ENCODE results near the gene SPON2. TPM values are rescaled to one million over a fixed set of nuclear protein-coding genes. Genes with fewer than 3 reads are reported as not detected.

SPON2 gene
- total RNA-seq, 1 experiment from 2014 or later: 1.8 TPM

DNA sequence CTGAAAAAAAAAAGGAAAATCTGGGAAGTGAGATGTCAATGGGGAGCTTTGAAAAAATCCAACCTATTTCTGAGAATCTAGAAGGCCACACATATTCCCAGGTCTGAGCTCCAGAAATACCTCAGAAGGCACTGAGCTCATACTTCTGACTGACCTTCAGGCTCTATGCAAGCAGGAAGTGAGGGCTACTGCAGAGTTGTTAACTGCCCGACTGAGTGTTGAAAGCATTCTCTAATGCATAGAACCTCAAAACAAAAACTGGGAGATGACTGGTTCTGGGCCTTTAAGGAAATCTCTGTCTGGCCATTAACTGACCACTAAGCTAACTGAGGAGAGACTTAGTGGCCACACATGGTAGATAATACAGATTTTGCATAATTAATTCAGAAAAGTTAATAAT, 7.6 kb upstream of the SPON2 start:
- intact Hi-C loops (cut with micrococcal nuclease; ENCODE audit: unreplicated experiment): no loop called here
- TF ChIP-seq, protein P1, sequence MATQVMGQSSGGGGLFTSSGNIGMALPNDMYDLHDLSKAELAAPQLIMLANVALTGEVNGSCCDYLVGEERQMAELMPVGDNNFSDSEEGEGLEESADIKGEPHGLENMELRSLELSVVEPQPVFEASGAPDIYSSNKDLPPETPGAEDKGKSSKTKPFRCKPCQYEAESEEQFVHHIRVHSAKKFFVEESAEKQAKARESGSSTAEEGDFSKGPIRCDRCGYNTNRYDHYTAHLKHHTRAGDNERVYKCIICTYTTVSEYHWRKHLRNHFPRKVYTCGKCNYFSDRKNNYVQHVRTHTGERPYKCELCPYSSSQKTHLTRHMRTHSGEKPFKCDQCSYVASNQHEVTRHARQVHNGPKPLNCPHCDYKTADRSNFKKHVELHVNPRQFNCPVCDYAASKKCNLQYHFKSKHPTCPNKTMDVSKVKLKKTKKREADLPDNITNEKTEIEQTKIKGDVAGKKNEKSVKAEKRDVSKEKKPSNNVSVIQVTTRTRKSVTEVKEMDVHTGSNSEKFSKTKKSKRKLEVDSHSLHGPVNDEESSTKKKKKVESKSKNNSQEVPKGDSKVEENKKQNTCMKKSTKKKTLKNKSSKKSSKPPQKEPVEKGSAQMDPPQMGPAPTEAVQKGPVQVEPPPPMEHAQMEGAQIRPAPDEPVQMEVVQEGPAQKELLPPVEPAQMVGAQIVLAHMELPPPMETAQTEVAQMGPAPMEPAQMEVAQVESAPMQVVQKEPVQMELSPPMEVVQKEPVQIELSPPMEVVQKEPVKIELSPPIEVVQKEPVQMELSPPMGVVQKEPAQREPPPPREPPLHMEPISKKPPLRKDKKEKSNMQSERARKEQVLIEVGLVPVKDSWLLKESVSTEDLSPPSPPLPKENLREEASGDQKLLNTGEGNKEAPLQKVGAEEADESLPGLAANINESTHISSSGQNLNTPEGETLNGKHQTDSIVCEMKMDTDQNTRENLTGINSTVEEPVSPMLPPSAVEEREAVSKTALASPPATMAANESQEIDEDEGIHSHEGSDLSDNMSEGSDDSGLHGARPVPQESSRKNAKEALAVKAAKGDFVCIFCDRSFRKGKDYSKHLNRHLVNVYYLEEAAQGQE (IDR thresholded peaks at IDR 0.05; ENCODE audit: insufficient read depth in 1 of 2, low read depth in 2 of 2, low read length in 1 of 2): no peak
- TF ChIP-seq POLR2AphosphoS5 (IDR thresholded peaks at IDR 0.05; ENCODE audit: low read depth, low read length): no peak
- no peak for TF ChIP-seq TCF7L2 (IDR thresholded peaks at IDR 0.05; ENCODE audit: low read depth, low read length)
- no peak for TF ChIP-seq CTCF (IDR thresholded peaks at IDR 0.05)
- TF ChIP-seq SIN3A (IDR thresholded peaks at IDR 0.05; ENCODE audit: borderline replicate concordance, insufficient read depth, low read depth, low read length): no peak
- in situ Hi-C loops (cut with HindIII; ENCODE audit: low pct_unique_long_range_greater_than_20kb, low sequenced_read_pairs): no loop called here
- Histone ChIP-seq H3K36me3 (ENCODE audit: control insufficient read depth, insufficient read depth, low read length) (no peaks in the 10 kb centered on the region), H3K27ac (ENCODE audit: low read length) (no peak overlapping the region), H3K9me3 (ENCODE audit: control insufficient read depth, insufficient read depth, low read depth, low read length) (peaks cover 12% of the 10 kb centered on the region), H3K4me3 (ENCODE audit: low read depth in 2 of 2, low read length in 2 of 2) (no peak overlapping the region), H3K27me3 (ENCODE audit: control insufficient read depth, insufficient read depth, low read length) (no peaks in the 10 kb centered on the region), H3K4me1 (ENCODE audit: control insufficient read depth, insufficient read depth, low read length) (no peaks in the 10 kb centered on the region)
- BruUV-seq (replicated peaks): no TSS peak
- ATAC-seq: no peak
- no peak for DNase-seq (ENCODE audit: low read depth, low spot score)
- POLR2A ChIA-PET: no interaction called here
- CTCF ChIA-PET: interaction anchor here (0.6 kb wide), 2 partner anchors 10 to 187 kb away, joined by 3 to 5 read pairs; no protein-coding TSS in a partner anchor

DNA sequence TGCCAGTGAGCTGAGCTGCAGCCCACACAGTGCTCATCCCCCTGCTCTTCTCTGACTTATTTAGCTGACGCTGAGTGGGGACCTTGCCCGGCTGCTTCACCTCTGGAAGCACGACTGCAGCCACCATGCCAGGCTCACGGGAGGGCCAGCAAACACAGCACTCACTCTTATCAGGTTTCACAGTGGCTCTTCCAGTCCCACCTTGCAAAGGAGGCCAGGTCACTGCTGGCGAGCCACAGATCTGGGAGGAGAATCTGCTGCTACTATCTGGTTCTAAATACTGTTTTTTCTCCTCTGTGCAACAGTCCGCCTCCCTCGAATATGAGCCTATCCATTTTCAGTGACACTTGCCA, 6.7 kb upstream of the SPON2 start:
- H3K9me3 ChIP-seq (ENCODE audit: control insufficient read depth, insufficient read depth, low read depth, low read length): peaks cover 12% of the 10 kb centered on the region
- H3K36me3 ChIP-seq (ENCODE audit: control insufficient read depth, insufficient read depth, low read length): no peaks in the 10 kb centered on the region
- DNase-seq (ENCODE audit: low read depth, low spot score) (no peak), ATAC-seq (no peak)
- TF ChIP-seq SIN3A (IDR thresholded peaks at IDR 0.05; ENCODE audit: borderline replicate concordance, insufficient read depth, low read depth, low read length) (no peak), POLR2AphosphoS5 (IDR thresholded peaks at IDR 0.05; ENCODE audit: low read depth, low read length) (no peak), TCF7L2 (IDR thresholded peaks at IDR 0.05; ENCODE audit: low read depth, low read length) (no peak), CTCF (IDR thresholded peaks at IDR 0.05) (no peak)
- TF ChIP-seq, protein P1 (IDR thresholded peaks at IDR 0.05; ENCODE audit: insufficient read depth in 1 of 2, low read depth in 2 of 2, low read length in 1 of 2): no peak
- CTCF ChIA-PET: no interaction called here
- no TSS peak for BruUV-seq (replicated peaks)
- no peak overlapping the region for H3K4me3 ChIP-seq (ENCODE audit: low read depth in 2 of 2, low read length in 2 of 2)
- in situ Hi-C loops (cut with HindIII; ENCODE audit: low pct_unique_long_range_greater_than_20kb, low sequenced_read_pairs) (no loop called here), intact Hi-C loops (cut with micrococcal nuclease; ENCODE audit: unreplicated experiment) (no loop called here)
- H3K27ac ChIP-seq (ENCODE audit: low read length): no peak overlapping the region
- H3K27me3 ChIP-seq (ENCODE audit: control insufficient read depth, insufficient read depth, low read length): no peaks in the 10 kb centered on the region
- POLR2A ChIA-PET: no interaction called here
- H3K4me1 ChIP-seq (ENCODE audit: control insufficient read depth, insufficient read depth, low read length): no peaks in the 10 kb centered on the region

Measured in Panc1 (cell line).